Ishikawa (cell line): Measurements from ENCODE around the gene SMIM23.
A peak's percentile ranks its signal among the peaks of the same experiment; 100 is the strongest.

ENCODE experiments used
- CEBPB ChIP-seq: IDR thresholded peaks from 2 replicates; pipeline ENCODE4 v1.6.1; 2012
- CREB1 ChIP-seq: IDR thresholded peaks from 2 replicates; pipeline ENCODE4 v1.6.1; 2012; ENCODE audit warnings: low read depth
- EGR1 ChIP-seq: IDR thresholded peaks from 2 replicates; pipeline ENCODE4 v1.6.1; 2012
- EP300 ChIP-seq: IDR thresholded peaks from 2 replicates; pipeline ENCODE4 v1.6.1; 2012; ENCODE audit warnings: borderline replicate concordance
- FOXM1 ChIP-seq: IDR thresholded peaks from 2 replicates; pipeline ENCODE4 v1.6.1; 2012; ENCODE audit warnings: low read depth, borderline replicate concordance
- NFIC ChIP-seq: IDR thresholded peaks from 2 replicates; pipeline ENCODE4 v1.6.1; 2012
- RAD21 ChIP-seq: IDR thresholded peaks from 2 replicates; pipeline ENCODE4 v1.6.1; 2012; ENCODE audit warnings: low read depth
- TAF1 ChIP-seq: IDR thresholded peaks from 2 replicates; pipeline ENCODE4 v1.6.1; 2012; ENCODE audit warnings: low read depth, mild to moderate bottlenecking
- TCF12 ChIP-seq: IDR thresholded peaks from 2 replicates; pipeline ENCODE4 v1.6.1; 2012; ENCODE audit warnings: low read depth
- TEAD4 ChIP-seq: IDR thresholded peaks from 2 replicates; pipeline ENCODE4 v1.6.1; 2012
- YY1 ChIP-seq: IDR thresholded peaks from 2 replicates; pipeline ENCODE4 v1.6.1; 2012; ENCODE audit warnings: low read depth
- ZBTB7A ChIP-seq: IDR thresholded peaks from 2 replicates; pipeline ENCODE4 v1.6.1; 2012; ENCODE audit warnings: low read depth
- TF ChIP-seq, protein P1 (sequence below): IDR thresholded peaks from 2 replicates; pipeline ENCODE4 v1.6.1; 2012
- TF ChIP-seq, protein P2 (sequence below): IDR thresholded peaks from 2 replicates; pipeline ENCODE4 v1.6.1; 2012
- TF ChIP-seq, protein P3 (sequence below): IDR thresholded peaks from 2 replicates; pipeline ENCODE4 v1.6.1; 2012; ENCODE audit warnings: low read depth, mild to moderate bottlenecking

Gene SMIM23

DNA sequence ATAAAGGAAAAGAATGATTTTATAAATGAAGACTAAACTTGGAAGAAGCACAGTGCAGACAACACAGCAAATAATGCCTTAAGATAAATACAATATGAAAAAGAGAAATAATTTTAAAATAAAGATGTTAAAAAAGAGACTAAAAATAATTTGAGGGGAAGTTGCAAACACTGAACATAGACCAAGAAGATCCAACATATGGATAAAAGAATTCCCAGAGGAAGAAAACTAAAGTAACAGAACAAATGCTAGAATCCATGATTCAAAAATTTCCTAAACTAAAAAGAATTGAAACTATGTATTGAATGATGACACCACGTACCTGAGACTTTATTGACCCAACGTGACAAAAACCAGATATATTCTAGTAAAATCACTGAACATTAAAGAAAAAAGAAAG, 18.7 kb upstream of the SMIM23 start:
- TF ChIP-seq EGR1 (no peak), YY1 (no peak), EP300 (no peak), TAF1 (no peak), NFIC (no peak), RAD21 (no peak), TEAD4 (no peak), CREB1 (no peak), ZBTB7A (no peak), TCF12 (no peak), CEBPB (no peak)
- TF ChIP-seq, protein P1, sequence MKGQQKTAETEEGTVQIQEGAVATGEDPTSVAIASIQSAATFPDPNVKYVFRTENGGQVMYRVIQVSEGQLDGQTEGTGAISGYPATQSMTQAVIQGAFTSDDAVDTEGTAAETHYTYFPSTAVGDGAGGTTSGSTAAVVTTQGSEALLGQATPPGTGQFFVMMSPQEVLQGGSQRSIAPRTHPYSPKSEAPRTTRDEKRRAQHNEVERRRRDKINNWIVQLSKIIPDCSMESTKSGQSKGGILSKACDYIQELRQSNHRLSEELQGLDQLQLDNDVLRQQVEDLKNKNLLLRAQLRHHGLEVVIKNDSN = no peak
- TF ChIP-seq, protein P2, sequence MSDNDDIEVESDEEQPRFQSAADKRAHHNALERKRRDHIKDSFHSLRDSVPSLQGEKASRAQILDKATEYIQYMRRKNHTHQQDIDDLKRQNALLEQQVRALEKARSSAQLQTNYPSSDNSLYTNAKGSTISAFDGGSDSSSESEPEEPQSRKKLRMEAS = no peak
- TF ChIP-seq, protein P3, sequence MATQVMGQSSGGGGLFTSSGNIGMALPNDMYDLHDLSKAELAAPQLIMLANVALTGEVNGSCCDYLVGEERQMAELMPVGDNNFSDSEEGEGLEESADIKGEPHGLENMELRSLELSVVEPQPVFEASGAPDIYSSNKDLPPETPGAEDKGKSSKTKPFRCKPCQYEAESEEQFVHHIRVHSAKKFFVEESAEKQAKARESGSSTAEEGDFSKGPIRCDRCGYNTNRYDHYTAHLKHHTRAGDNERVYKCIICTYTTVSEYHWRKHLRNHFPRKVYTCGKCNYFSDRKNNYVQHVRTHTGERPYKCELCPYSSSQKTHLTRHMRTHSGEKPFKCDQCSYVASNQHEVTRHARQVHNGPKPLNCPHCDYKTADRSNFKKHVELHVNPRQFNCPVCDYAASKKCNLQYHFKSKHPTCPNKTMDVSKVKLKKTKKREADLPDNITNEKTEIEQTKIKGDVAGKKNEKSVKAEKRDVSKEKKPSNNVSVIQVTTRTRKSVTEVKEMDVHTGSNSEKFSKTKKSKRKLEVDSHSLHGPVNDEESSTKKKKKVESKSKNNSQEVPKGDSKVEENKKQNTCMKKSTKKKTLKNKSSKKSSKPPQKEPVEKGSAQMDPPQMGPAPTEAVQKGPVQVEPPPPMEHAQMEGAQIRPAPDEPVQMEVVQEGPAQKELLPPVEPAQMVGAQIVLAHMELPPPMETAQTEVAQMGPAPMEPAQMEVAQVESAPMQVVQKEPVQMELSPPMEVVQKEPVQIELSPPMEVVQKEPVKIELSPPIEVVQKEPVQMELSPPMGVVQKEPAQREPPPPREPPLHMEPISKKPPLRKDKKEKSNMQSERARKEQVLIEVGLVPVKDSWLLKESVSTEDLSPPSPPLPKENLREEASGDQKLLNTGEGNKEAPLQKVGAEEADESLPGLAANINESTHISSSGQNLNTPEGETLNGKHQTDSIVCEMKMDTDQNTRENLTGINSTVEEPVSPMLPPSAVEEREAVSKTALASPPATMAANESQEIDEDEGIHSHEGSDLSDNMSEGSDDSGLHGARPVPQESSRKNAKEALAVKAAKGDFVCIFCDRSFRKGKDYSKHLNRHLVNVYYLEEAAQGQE = no peak

DNA sequence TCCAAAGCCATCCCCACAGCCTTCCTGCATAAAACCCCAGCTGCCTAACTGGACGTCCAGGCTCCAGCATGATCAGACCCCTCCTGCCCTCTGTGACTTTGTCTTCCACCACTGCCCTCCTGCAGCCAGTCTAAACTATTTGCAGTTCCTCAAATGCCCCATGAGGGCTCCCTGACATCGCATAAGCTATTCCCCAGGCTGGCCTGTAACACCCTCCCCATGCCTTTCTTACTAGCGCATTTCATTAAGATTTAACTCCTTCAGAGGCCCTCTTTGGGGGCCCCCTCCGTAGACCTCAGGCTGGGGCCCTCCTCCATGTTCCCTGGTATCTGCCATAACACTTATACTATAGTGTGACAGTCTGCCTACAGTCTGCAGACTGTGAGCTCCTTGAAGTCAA, 15.5 kb upstream of the SMIM23 start:
- TF ChIP-seq, protein P1 = no peak
- 0 out of 2 replicates have a peak, but pooled peaks have one; percentile 13 for TF ChIP-seq RAD21
- TF ChIP-seq, protein P2 = no peak

DNA sequence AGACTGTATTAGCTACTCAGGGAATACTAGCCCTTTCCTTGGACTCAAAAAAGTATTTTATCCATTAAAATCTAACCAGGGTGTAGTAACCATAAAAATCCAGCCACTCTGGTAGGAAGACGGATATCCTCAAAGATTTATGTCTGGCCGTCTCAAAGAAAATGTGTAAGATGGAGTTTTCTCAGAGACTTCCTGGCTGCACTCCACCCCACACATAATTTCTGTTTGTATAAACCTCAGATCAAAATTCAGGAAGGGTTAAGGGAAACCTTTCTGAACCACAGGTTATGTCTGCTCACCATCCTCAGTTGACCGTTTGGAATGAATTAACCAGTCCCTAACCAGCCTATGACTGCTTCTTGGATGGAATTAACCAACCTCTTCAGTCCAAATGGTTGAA, 13.8 kb upstream of the SMIM23 start:
- TF ChIP-seq ZBTB7A (no peak), RAD21 (no peak), FOXM1 (no peak), TAF1 (no peak), TEAD4 (no peak), YY1 (no peak), CREB1 (no peak), NFIC (no peak), EGR1 (no peak), TCF12 (no peak), CEBPB (no peak), EP300 (no peak)
- TF ChIP-seq, protein P2 = no peak
- TF ChIP-seq, protein P1 = no peak
- TF ChIP-seq, protein P3 = no peak

DNA sequence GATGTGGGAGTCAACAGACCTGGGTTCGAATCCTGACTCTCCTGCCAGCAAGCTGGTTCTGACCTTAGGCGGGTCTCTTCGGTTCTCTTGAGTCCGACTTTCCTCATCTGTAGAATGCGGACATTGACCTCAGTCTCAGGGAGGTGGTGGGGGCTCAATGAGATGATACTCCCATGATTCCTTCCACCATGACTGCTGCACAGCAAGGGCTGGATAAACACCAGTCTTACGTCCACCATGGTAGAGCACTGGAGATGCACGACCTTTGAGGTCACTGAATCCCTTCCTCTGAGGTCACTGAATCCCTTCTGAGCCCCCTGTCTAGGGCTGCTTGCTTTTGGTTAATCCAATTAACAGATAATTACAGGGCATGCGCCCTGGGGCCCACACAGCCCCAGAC, 12.5 kb upstream of the SMIM23 start:
- TF ChIP-seq FOXM1 (no peak), ZBTB7A (no peak), TAF1 (no peak), TCF12 (no peak), YY1 (no peak), TEAD4 (no peak), EP300 (no peak), NFIC (no peak), CREB1 (no peak), RAD21 (no peak), EGR1 (no peak)
- TF ChIP-seq, protein P2 = no peak
- TF ChIP-seq, protein P3 = no peak
